GM12878 (cell line): ENCODE data around the gene NUDCD3.

ENCODE experiments used
- BCLAF1 ChIP-seq: fragments of 450-650 bp; IDR thresholded peaks from 2 replicates; pipeline ENCODE4 v1.6.1; 2017; ENCODE audit warnings: antibody characterized with exemption, mild to moderate bottlenecking, moderate library complexity
- CTCF ChIP-seq, 3 experiments: IDR thresholded peaks in 2 of 3; conservative IDR thresholded peaks in 1 of 3; 2 replicates each; pipeline ENCODE4 v1.5.1; 2011; ENCODE audit warnings: low read depth in 3 of 3, low read length in 3 of 3, mild to moderate bottlenecking in 3 of 3, control low read depth in 2 of 3, moderate library complexity in 2 of 3, inconsistent platforms in 1 of 3, mixed read lengths in 1 of 3; ENCODE audit not compliant: control insufficient read depth in 2 of 3, insufficient read depth in 1 of 3; ENCODE audit errors: extremely low read depth in 1 of 3
- POLR2A ChIP-seq: IDR thresholded peaks from 2 replicates; pipeline ENCODE4 v1.6.1; 2011; ENCODE audit warnings: low read depth, mild to moderate bottlenecking, low read length
- RB1 ChIP-seq: fragments of 450-650 bp; formaldehyde crosslinking; IDR thresholded peaks from 2 replicates; pipeline ENCODE4 v1.6.1; 2017; ENCODE audit warnings: mild to moderate bottlenecking, borderline replicate concordance
- TCF7 ChIP-seq: IDR thresholded peaks from 2 replicates; pipeline ENCODE4 v1.6.1; 2014; ENCODE audit warnings: antibody characterized with exemption, borderline replicate concordance

DNA sequence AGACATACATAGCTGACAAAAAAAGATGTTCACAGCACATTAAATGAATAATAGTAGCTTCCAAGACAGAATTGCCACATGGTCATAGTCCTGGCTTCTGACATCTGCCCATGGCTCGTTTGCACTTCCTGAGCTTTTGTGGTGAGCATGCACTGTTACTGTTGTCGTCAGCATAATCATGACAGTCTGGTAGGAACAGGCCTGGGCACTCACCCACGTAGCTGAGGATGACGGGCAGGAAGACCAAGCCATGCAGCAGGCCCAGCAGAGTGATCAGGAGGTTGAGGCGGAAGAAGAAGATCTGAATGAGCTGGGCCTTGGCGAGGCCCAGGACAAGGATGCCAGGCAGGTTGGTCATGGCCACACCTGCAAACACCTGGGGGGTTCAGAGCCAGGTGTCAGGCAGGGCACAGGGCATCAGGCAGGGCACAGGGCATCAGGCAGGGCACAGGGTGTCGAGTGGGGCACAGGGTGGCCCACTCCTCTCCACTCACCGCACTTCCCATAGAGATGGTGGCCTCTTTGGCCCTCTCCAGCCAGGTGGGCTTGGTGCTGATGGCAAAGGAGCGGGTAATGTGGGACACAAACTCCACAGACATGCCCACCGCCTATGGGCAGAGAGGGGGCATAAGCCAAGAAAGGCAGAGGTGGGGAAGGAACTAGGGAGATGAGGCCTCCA lies 25.3 kb upstream of the NUDCD3 start:
- TF ChIP-seq POLR2A = no peak
- TF ChIP-seq BCLAF1 = no peak
- no peak for TF ChIP-seq CTCF (IDR thresholded peaks at IDR 0.05 in 2 of 3, conservative IDR thresholded peaks at IDR 0.05 in 1 of 3; ENCODE audit: control insufficient read depth in 2 of 3, extremely low read depth in 1 of 3, insufficient read depth in 1 of 3, low read depth in 3 of 3, low read length in 3 of 3)
- no peak for TF ChIP-seq TCF7
- TF ChIP-seq RB1 = no peak
